ENCODE measurements around the gene TMEM132C.

Gene TMEM132C

GRCh38 chr12:128267651-128268378, 845 bp downstream of the TMEM132C start:
- no peaks in the 10 kb centered on the region for H3K9me2 ChIP-seq (replicated peaks; ENCODE audit: control insufficient read depth, low read length)
- no peak overlapping the region for H3K4me3 ChIP-seq (ENCODE audit: low read length)
- H3K4me1 ChIP-seq (ENCODE audit: control insufficient read depth, low read length): no peaks in the 10 kb centered on the region
- no peaks in the 10 kb centered on the region for H3K79me2 ChIP-seq (ENCODE audit: control insufficient read depth, low read length)
- H3K27me3 ChIP-seq (ENCODE audit: control insufficient read depth, low read length): no peaks in the 10 kb centered on the region
- no peaks in the 10 kb centered on the region for H3F3A ChIP-seq (ENCODE audit: control insufficient read depth, insufficient read depth)
- no peak overlapping the region for H3K4me2 ChIP-seq (ENCODE audit: low read length)
- no peak for TF ChIP-seq EZH2phosphoT487 (IDR thresholded peaks at IDR 0.05; ENCODE audit: borderline replicate concordance, low read length)
- H3K9me3 ChIP-seq (ENCODE audit: control insufficient read depth, insufficient read depth, low read length): peaks cover 4% of the 10 kb centered on the region
- no peaks in the 10 kb centered on the region for H4K20me1 ChIP-seq (ENCODE audit: control insufficient read depth, insufficient read depth, low read depth, low read length)
- H3K27ac ChIP-seq (ENCODE audit: low read depth, low read length): no peak overlapping the region
- H3K36me3 ChIP-seq (ENCODE audit: control insufficient read depth, low read length): no peaks in the 10 kb centered on the region

GRCh38 chr12:128268379-128268995, 1.5 kb downstream of the TMEM132C start:
- no peak overlapping the region for H3K4me2 ChIP-seq (ENCODE audit: low read length)
- no peaks in the 10 kb centered on the region for H4K20me1 ChIP-seq (ENCODE audit: control insufficient read depth, insufficient read depth, low read depth, low read length)
- no peaks in the 10 kb centered on the region for H3K4me1 ChIP-seq (ENCODE audit: control insufficient read depth, low read length)
- TF ChIP-seq CTCF (IDR thresholded peaks at IDR 0.05; ENCODE audit: low read depth, low read length, poor library complexity, severe bottlenecking): no peak
- no peak for TF ChIP-seq EZH2phosphoT487 (IDR thresholded peaks at IDR 0.05; ENCODE audit: borderline replicate concordance, low read length)
- no peak overlapping the region for H3K27ac ChIP-seq (ENCODE audit: low read depth, low read length)
- no peaks in the 10 kb centered on the region for H3K36me3 ChIP-seq (ENCODE audit: control insufficient read depth, low read length)
- H3K27me3 ChIP-seq (ENCODE audit: control insufficient read depth, low read length): no peaks in the 10 kb centered on the region
- H3K9me3 ChIP-seq (ENCODE audit: control insufficient read depth, insufficient read depth, low read length): peaks cover 4% of the 10 kb centered on the region
- no peaks in the 10 kb centered on the region for H3F3A ChIP-seq (ENCODE audit: control insufficient read depth, insufficient read depth)
- no peaks in the 10 kb centered on the region for H3K9me2 ChIP-seq (replicated peaks; ENCODE audit: control insufficient read depth, low read length)
- no peaks in the 10 kb centered on the region for H3K79me2 ChIP-seq (ENCODE audit: control insufficient read depth, low read length)
- no peak overlapping the region for H3K4me3 ChIP-seq (ENCODE audit: low read length)

- Histone ChIP-seq H3K9me3 (ENCODE audit: control insufficient read depth, insufficient read depth, low read length) (peaks cover 4% of the 10 kb centered on the region), H4K20me1 (ENCODE audit: control insufficient read depth, insufficient read depth, low read depth, low read length) (no peaks in the 10 kb centered on the region), H3K4me1 (ENCODE audit: control insufficient read depth, low read length) (no peaks in the 10 kb centered on the region), H3K36me3 (ENCODE audit: control insufficient read depth, low read length) (no peaks in the 10 kb centered on the region), H3K9me2 (replicated peaks; ENCODE audit: control insufficient read depth, low read length) (no peaks in the 10 kb centered on the region), H3K4me2 (ENCODE audit: low read length) (no peak overlapping the region), H3K79me2 (ENCODE audit: control insufficient read depth, low read length) (no peaks in the 10 kb centered on the region), H3F3A (ENCODE audit: control insufficient read depth, insufficient read depth) (no peaks in the 10 kb centered on the region), H3K27me3 (ENCODE audit: control insufficient read depth, low read length) (no peaks in the 10 kb centered on the region), H3K27ac (ENCODE audit: low read depth, low read length) (no peak overlapping the region), H3K4me3 (ENCODE audit: low read length) (no peak overlapping the region)
- TF ChIP-seq EZH2phosphoT487 (IDR thresholded peaks at IDR 0.05; ENCODE audit: borderline replicate concordance, low read length): no peak
- no peak for TF ChIP-seq CTCF (IDR thresholded peaks at IDR 0.05; ENCODE audit: low read depth, low read length, poor library complexity, severe bottlenecking)
Observed at GRCh38 chr12:128269181-128269591, 2.2 kb downstream of the TMEM132C start.

- Histone ChIP-seq H3K9me2 (replicated peaks; ENCODE audit: control insufficient read depth, low read length) (no peaks in the 10 kb centered on the region), H3K4me1 (ENCODE audit: control insufficient read depth, low read length) (no peaks in the 10 kb centered on the region), H3K27ac (ENCODE audit: low read depth, low read length) (no peak overlapping the region), H3F3A (ENCODE audit: control insufficient read depth, insufficient read depth) (no peaks in the 10 kb centered on the region), H4K20me1 (ENCODE audit: control insufficient read depth, insufficient read depth, low read depth, low read length) (no peaks in the 10 kb centered on the region), H3K36me3 (ENCODE audit: control insufficient read depth, low read length) (no peaks in the 10 kb centered on the region), H3K27me3 (ENCODE audit: control insufficient read depth, low read length) (no peaks in the 10 kb centered on the region), H3K79me2 (ENCODE audit: control insufficient read depth, low read length) (no peaks in the 10 kb centered on the region), H3K4me3 (ENCODE audit: low read length) (no peak overlapping the region), H3K9me3 (ENCODE audit: control insufficient read depth, insufficient read depth, low read length) (no peaks in the 10 kb centered on the region), H3K4me2 (ENCODE audit: low read length) (no peak overlapping the region)
- TF ChIP-seq EZH2phosphoT487 (IDR thresholded peaks at IDR 0.05; ENCODE audit: borderline replicate concordance, low read length) (no peak), CTCF (IDR thresholded peaks at IDR 0.05; ENCODE audit: low read depth, low read length, poor library complexity, severe bottlenecking) (no peak)
Observed at GRCh38 chr12:128276471-128276870, 9.5 kb downstream of the TMEM132C start.

All from DOHH2 (cell line).